Measurements from ENCODE around the gene SCYGR2. TPM values are rescaled to one million over a fixed set of nuclear protein-coding genes. Genes with fewer than 3 reads are reported as not detected.

Gene SCYGR2
- total and polyA plus RNA-seq, 2 experiments from 2014 or later, result not detected

DNA sequence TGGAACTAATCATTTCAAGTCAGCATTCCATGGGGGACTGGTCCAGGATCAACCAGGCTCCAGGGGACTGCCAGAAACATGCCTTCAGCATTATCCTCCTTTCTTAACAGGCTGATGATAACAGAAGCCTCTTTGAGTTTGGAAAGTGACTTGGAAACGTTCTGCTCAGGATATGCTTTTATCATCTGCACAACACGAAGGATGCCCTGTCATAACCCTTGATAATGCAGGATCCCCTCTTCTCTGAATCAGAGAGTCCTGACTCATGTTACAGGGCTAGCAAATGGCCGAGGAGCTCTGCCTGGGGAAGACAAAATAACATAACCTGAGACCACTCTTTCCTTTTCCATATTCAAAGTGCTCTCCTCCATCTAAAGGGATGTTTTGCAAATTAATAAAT, 9.2 kb downstream of the SCYGR2 start:
- Histone ChIP-seq H3K9me2 (replicated peaks; ENCODE audit: insufficient read depth) (no peaks in the 10 kb centered on the region), H3K79me2 (no peaks in the 10 kb centered on the region), H3K27me3 (no peaks in the 10 kb centered on the region), H3K4me2 (no peak overlapping the region), H3K4me1 (ENCODE audit: insufficient read depth) (no peaks in the 10 kb centered on the region), H3K36me3 (replicated peaks; ENCODE audit: insufficient read depth, low read depth) (no peaks in the 10 kb centered on the region), H3K4me3 (no peak overlapping the region), H3K9me3 (ENCODE audit: low read depth) (no peaks in the 10 kb centered on the region), H4K20me1 (ENCODE audit: insufficient read depth, poor library complexity, severe bottlenecking) (no peaks in the 10 kb centered on the region), H2AFZ (no peak overlapping the region), H3K27ac (no peak overlapping the region)
- no peak for DNase-seq (ENCODE audit: low spot score)
- WGBS (ENCODE audit: low lambda C conversion rate, missing lambda C conversion rate), result 32% methylated on average over 3 of the region's 3 CpGs
- TF ChIP-seq EZH2phosphoT487 (IDR thresholded peaks at IDR 0.05; ENCODE audit: low read depth, severe bottlenecking, unreplicated experiment) (no peak), EZH2 (IDR thresholded peaks at IDR 0.05; ENCODE audit: borderline replicate concordance) (no peak)
- TF ChIP-seq, protein P1, sequence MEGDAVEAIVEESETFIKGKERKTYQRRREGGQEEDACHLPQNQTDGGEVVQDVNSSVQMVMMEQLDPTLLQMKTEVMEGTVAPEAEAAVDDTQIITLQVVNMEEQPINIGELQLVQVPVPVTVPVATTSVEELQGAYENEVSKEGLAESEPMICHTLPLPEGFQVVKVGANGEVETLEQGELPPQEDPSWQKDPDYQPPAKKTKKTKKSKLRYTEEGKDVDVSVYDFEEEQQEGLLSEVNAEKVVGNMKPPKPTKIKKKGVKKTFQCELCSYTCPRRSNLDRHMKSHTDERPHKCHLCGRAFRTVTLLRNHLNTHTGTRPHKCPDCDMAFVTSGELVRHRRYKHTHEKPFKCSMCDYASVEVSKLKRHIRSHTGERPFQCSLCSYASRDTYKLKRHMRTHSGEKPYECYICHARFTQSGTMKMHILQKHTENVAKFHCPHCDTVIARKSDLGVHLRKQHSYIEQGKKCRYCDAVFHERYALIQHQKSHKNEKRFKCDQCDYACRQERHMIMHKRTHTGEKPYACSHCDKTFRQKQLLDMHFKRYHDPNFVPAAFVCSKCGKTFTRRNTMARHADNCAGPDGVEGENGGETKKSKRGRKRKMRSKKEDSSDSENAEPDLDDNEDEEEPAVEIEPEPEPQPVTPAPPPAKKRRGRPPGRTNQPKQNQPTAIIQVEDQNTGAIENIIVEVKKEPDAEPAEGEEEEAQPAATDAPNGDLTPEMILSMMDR (IDR thresholded peaks at IDR 0.05; ENCODE audit: poor library complexity), result no peak

DNA sequence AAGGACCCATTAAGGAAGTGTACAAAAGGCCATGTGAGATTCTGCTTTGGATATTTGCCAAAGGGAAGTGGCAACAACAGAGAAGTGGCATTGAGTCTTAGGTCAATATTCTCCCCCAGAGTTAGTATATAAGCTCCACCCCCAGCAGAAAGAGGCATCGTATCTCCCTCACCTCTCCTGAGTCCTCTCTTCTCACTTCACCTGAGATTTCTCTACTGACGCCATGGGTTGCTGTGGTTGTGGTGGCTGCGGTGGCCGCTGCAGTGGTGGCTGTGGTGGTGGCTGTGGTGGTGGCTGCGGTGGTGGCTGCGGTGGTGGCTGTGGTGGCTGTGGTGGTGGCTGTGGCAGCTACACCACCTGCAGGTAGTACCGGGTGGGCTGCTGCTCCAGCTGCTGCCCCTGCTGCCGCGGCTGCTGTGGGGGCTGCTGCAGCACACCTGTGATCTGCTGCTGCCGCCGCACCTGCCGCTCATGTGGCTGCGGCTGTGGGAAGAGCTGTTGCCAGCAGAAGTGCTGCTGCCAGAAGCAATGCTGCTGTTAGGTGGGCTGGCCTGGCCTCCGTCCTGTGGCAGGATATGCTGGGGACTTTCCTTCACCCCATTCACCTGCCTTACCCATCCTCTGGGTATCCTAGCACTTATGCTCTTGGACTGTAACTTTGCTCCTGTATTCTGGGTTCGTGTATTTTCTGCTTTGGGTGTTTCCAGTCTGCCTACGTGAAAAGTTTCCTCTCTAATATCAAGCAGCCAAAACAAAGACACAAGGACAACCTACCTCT, 10.1 kb downstream of the SCYGR2 start:
- Histone ChIP-seq H3K27ac (no peak overlapping the region), H4K20me1 (ENCODE audit: insufficient read depth, poor library complexity, severe bottlenecking) (no peaks in the 10 kb centered on the region), H3K79me2 (no peaks in the 10 kb centered on the region), H3K36me3 (replicated peaks; ENCODE audit: insufficient read depth, low read depth) (no peaks in the 10 kb centered on the region), H3K9me2 (replicated peaks; ENCODE audit: insufficient read depth) (no peaks in the 10 kb centered on the region), H3K4me2 (no peak overlapping the region), H2AFZ (no peak overlapping the region), H3K9me3 (ENCODE audit: low read depth) (no peaks in the 10 kb centered on the region), H3K27me3 (no peaks in the 10 kb centered on the region), H3K4me1 (ENCODE audit: insufficient read depth) (no peaks in the 10 kb centered on the region), H3K4me3 (no peak overlapping the region)
- TF ChIP-seq EZH2phosphoT487 (IDR thresholded peaks at IDR 0.05; ENCODE audit: low read depth, severe bottlenecking, unreplicated experiment) (no peak), EZH2 (IDR thresholded peaks at IDR 0.05; ENCODE audit: borderline replicate concordance) (no peak)
- TF ChIP-seq, protein P1 (IDR thresholded peaks at IDR 0.05; ENCODE audit: poor library complexity), result no peak
- no peak for DNase-seq (ENCODE audit: low spot score)
- WGBS (ENCODE audit: low lambda C conversion rate, missing lambda C conversion rate), result 90% methylated on average over 16 of the region's 16 CpGs

DNA sequence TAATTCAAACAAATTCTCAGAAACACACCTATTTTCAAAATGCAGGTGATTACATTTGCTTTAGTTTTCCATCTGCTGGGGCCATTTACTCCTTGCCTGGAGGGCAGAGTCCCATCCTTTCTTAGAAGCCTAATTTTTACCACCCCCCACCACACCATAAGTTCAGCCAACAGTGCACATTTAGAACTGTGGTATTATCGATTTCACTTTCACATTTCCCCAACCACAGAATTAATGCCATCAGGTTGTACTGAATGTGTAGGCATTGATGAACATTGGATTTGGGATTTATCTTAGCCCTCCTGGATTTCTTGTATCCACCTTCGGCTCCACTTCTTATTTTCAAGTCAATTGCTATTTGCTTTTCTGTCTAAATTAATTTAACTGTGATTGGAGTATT, 11.4 kb downstream of the SCYGR2 start:
- 96% methylated on average over 2 of the region's 2 CpGs for WGBS (ENCODE audit: low lambda C conversion rate, missing lambda C conversion rate)
- no peak overlapping the region for H3K27ac ChIP-seq
- H4K20me1 ChIP-seq (ENCODE audit: insufficient read depth, poor library complexity, severe bottlenecking), result no peaks in the 10 kb centered on the region
- H3K27me3 ChIP-seq, result no peaks in the 10 kb centered on the region
- H3K4me1 ChIP-seq (ENCODE audit: insufficient read depth), result no peaks in the 10 kb centered on the region
- no peaks in the 10 kb centered on the region for H3K9me2 ChIP-seq (replicated peaks; ENCODE audit: insufficient read depth)
- DNase-seq (ENCODE audit: low spot score), result no peak
- H3K4me3 ChIP-seq, result no peak overlapping the region
- no peak overlapping the region for H2AFZ ChIP-seq
- no peak overlapping the region for H3K4me2 ChIP-seq
- no peaks in the 10 kb centered on the region for H3K9me3 ChIP-seq (ENCODE audit: low read depth)
- no peak for TF ChIP-seq EZH2phosphoT487 (IDR thresholded peaks at IDR 0.05; ENCODE audit: low read depth, severe bottlenecking, unreplicated experiment)
- TF ChIP-seq, protein P1 (IDR thresholded peaks at IDR 0.05; ENCODE audit: poor library complexity), result no peak
- no peak for TF ChIP-seq EZH2 (IDR thresholded peaks at IDR 0.05; ENCODE audit: borderline replicate concordance)
- no peaks in the 10 kb centered on the region for H3K79me2 ChIP-seq
- no peaks in the 10 kb centered on the region for H3K36me3 ChIP-seq (replicated peaks; ENCODE audit: insufficient read depth, low read depth)
